ENCODE results near the gene WDR73. TPM values are rescaled to one million over a fixed set of nuclear protein-coding genes. Genes with fewer than 3 reads are reported as not detected.

WDR73 gene
- total RNA-seq, 1 donor from 2014 or later: 29.5 TPM

DNA sequence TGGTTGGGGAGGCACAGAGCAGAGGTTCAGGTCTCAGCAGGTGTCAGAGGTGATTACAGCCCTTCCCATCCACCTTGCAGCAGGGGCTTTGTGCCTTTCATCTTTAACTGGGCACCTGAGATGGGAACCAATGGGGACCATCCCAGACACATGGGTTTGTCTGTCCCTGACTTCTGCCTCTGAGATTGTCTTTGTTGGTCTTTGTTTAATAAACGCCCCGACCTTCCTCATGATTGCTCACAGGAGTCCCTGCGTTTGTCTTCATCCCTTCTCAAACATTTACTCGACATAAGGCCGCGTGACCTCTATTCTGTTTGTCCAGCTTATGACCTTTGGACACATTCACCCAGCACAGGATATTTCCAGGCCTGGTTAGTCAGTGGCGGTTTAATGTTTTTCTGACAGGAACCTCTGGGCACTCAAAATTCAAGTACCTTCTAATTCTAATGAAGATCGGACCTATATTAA lies 47.4 kb downstream of the WDR73 start:
- H3K36me3 Mint-ChIP-seq (ENCODE audit: low read depth, unreplicated experiment): peaks cover 54% of the 10 kb centered on the region
- H3K27me3 Mint-ChIP-seq (ENCODE audit: unreplicated experiment): peaks cover 3% of the 10 kb centered on the region
- no peaks in the 10 kb centered on the region for H3K9me3 Mint-ChIP-seq (ENCODE audit: unreplicated experiment)
- no peak overlapping the region for H3K27ac Mint-ChIP-seq (ENCODE audit: unreplicated experiment)
- TF ChIP-seq, protein P1, sequence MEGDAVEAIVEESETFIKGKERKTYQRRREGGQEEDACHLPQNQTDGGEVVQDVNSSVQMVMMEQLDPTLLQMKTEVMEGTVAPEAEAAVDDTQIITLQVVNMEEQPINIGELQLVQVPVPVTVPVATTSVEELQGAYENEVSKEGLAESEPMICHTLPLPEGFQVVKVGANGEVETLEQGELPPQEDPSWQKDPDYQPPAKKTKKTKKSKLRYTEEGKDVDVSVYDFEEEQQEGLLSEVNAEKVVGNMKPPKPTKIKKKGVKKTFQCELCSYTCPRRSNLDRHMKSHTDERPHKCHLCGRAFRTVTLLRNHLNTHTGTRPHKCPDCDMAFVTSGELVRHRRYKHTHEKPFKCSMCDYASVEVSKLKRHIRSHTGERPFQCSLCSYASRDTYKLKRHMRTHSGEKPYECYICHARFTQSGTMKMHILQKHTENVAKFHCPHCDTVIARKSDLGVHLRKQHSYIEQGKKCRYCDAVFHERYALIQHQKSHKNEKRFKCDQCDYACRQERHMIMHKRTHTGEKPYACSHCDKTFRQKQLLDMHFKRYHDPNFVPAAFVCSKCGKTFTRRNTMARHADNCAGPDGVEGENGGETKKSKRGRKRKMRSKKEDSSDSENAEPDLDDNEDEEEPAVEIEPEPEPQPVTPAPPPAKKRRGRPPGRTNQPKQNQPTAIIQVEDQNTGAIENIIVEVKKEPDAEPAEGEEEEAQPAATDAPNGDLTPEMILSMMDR (IDR thresholded peaks at IDR 0.05; ENCODE audit: unreplicated experiment): no peak
- no peak overlapping the region for H3K4me3 Mint-ChIP-seq (ENCODE audit: unreplicated experiment)
- DNase-seq (ENCODE audit: low spot score): no peak
- peaks cover 34% of the 10 kb centered on the region for H3K4me1 Mint-ChIP-seq (ENCODE audit: unreplicated experiment)

DNA sequence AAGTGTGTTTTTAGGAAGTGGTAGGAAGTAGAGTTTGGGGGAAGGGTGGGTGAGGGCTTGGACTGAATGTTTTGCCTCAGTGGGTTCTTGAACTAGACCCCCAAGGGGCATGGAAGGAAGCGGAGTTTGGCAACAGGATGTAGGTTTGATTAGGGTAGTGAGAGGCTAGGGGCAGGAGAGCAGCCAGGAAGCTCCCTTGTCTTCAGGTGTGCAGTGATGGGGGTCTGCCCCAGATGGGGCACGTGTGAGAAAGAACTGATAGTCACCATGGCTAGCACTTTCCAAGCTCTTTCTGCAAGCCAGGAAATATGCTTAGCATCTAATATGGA lies 48.6 kb downstream of the WDR73 start:
- Mint-ChIP-seq H3K4me3 (ENCODE audit: unreplicated experiment) (peak overlapping the region; percentile 47), H3K27me3 (ENCODE audit: unreplicated experiment) (peaks cover 5% of the 10 kb centered on the region), H3K27ac (ENCODE audit: unreplicated experiment) (peak overlapping the region; percentile 17), H3K9me3 (ENCODE audit: unreplicated experiment) (no peaks in the 10 kb centered on the region), H3K36me3 (ENCODE audit: low read depth, unreplicated experiment) (peaks cover 53% of the 10 kb centered on the region), H3K4me1 (ENCODE audit: unreplicated experiment) (peaks cover 34% of the 10 kb centered on the region)
- no peak for DNase-seq (ENCODE audit: low spot score)
- TF ChIP-seq, protein P1 (IDR thresholded peaks at IDR 0.05; ENCODE audit: unreplicated experiment): no peak

DNA sequence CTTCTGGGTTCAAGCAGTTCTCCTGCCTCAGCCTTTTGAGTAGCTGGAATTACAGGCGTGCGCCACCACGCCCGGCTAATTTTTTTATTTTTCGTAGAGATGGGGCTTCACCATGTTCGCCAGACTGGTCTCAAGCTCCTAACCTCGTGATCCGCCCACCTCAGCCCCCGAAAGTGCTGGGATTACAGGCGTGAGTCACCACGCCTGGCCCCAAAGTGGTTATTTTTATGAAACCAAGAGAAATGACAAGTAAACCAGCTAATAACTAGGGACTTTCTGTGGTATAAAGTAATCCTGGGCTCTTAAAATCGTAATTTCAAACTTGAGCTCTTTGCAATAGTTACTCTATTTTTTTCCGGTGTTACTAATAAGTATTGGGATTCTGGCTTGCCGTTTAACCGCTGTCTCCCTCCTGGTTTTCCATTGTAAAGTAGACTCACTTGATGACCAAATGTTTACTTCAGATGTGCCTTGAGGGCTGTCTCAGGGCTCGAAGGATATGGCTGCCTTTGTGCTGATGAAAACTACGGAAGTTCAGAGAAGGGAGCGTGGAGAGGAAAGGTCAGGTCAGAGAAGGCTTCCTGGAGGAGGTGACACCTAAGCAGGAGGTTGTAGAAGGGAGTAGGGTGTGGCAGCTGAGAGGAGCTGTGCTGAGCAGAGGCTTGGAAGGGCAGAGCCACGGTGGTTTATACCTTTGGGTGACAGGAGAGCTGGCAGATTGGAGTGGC lies 49.1 kb downstream of the WDR73 start:
- Mint-ChIP-seq H3K27me3 (ENCODE audit: unreplicated experiment) (peaks cover 8% of the 10 kb centered on the region), H3K4me3 (ENCODE audit: unreplicated experiment) (peak overlapping the region; percentile 8), H3K36me3 (ENCODE audit: low read depth, unreplicated experiment) (peaks cover 52% of the 10 kb centered on the region), H3K27ac (ENCODE audit: unreplicated experiment) (peak overlapping the region; percentile 7), H3K4me1 (ENCODE audit: unreplicated experiment) (peaks cover 34% of the 10 kb centered on the region), H3K9me3 (ENCODE audit: unreplicated experiment) (no peaks in the 10 kb centered on the region)
- DNase-seq (ENCODE audit: low spot score): no peak
- TF ChIP-seq, protein P1 (IDR thresholded peaks at IDR 0.05; ENCODE audit: unreplicated experiment): no peak

DNA sequence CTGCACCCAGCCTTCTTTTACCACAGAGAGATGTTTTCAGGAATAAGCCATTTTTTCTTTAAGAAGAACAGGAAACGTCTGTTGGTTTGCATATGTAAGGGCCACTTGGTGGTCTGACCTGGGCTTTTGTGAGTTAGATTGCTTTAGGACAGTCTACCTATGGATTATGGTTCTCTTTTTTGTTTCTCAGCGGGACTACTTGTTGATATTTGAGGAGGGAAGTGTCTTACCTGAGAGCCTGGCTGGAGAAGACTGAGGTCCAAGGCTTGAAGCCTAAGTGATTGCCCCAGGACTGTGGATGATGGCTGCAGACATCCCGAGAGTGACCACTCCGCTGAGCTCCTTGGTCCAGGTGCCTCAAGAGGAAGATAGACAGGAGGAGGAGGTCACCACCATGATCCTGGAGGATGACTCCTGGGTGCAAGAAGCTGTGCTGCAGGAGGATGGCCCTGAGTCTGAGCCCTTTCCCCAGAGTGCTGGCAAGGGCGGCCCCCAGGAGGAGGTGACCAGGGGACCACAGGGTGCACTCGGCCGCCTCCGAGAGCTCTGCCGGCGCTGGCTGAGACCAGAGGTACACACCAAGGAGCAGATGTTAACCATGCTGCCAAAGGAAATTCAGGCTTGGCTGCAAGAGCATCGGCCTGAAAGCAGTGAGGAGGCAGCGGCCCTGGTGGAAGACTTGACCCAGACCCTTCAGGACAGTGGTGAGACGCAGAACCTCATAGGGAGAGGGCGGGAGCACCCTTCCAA lies 50.3 kb downstream of the WDR73 start:
- no peaks in the 10 kb centered on the region for H3K9me3 Mint-ChIP-seq (ENCODE audit: unreplicated experiment)

More for the DNA sequence above, 50.3 kb downstream of the WDR73 start:
- Mint-ChIP-seq H3K4me3 (ENCODE audit: unreplicated experiment) (peak overlapping the region; percentile 26), H3K27me3 (ENCODE audit: unreplicated experiment) (peaks cover 8% of the 10 kb centered on the region), H3K36me3 (ENCODE audit: low read depth, unreplicated experiment) (peaks cover 46% of the 10 kb centered on the region), H3K4me1 (ENCODE audit: unreplicated experiment) (peaks cover 34% of the 10 kb centered on the region), H3K27ac (ENCODE audit: unreplicated experiment) (no peak overlapping the region)
- TF ChIP-seq, protein P1 (IDR thresholded peaks at IDR 0.05; ENCODE audit: unreplicated experiment): no peak
- no peak for DNase-seq (ENCODE audit: low spot score)
